T-helper 1 cell treated with Interleukin-12 subunit alpha and Interleukin-12 subunit beta and Interleukin-4 antibody, amounts not matched to agents 30 ng/mL and 1 ng/mL, for 36 hours (primary cell): Measurements from ENCODE around the gene JUNB. TPM values are rescaled to one million over a fixed set of nuclear protein-coding genes. Genes with fewer than 3 reads are reported as not detected.

ENCODE experiments used
- intact Hi-C: fragments of 100-400 bp; cut with micrococcal nuclease; formaldehyde crosslinking; loops from one replicate; pipeline ENCODE4 v1.15.1; 2024
- total RNA-seq: library from RNA; stranded (reverse); gene quantifications from 2 replicates; pipeline ENCODE4 v1.2.3, GENCODE V29; 2022

Gene JUNB
- total RNA-seq, 1 donor from 2014 or later, result 316 TPM

DNA sequence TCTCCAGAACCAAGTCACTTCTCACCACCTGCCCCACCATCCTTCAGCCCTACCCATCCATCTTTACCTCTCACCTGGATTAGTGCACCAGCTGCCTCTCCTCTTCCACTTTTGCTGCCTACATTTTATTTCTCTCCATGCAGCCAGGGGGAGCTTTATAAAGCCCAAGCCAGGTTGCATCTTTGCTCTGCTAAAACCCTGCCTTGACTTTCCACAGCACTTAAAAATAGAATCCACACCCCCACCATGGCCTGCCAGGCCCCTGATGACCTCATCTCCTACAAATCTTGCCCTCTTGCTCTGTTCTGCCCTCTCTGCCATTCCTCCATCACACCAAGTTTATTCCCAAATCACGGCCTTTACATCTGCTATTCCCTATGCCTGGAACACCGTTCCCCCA is 17.7 kb upstream of the JUNB start:
- intact Hi-C loops, result no loop called here

DNA sequence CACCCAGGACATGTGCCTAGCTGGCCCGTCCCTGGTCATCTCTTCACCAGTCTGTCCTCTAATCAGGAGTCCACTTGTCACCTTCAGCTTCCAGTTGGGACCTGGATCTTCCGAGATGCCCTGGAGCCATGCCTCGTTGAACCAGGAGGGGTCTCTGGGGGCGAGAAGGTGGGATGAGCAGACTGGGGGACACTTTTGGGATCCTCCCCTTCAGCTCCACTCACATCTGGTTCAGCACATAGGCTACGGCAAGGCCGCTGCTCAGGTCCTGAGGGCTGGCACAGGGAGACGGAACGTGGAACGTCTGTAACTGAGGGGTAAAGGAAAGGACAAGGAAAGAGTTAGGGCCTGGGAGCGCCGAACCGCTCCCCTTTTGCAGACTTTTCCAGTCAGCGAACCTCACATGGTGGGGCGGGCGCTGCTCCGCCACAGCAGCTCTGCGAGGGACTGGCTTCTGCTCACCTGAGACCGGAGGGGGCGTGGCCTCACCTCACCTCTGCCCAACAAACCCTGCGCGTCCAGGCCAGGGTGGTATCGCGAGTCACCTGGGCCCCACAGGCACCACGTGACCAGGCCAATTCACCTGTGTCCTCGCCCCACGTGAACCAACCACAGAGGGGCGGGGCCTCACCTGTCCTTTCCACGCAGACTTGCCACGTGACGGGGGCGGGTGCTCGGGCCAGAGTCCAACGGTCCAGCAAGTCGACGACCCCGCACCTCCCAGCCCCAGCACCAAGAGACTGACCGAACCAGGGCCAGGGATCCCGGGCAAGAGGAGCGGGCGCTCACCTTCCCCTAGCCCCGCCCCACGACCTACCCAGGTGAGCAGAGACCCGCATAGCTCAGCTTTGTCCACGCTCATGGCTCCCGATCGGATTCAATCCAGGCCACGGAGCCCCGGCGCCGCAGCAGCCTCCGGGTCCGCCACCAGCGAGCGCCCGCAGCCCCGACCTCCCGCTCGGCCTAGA is 16.4 kb upstream of the JUNB start, which contains the start of gene HOOK2:
HOOK2 (minus strand) TSS at position 965 of the 968 bp plus-strand sequence; CDS start at position 862, 103 bp downstream.
- intact Hi-C loops, result loop anchor here (1.0 to 2.0 kb wide), 5 partner anchors 14 to 116 kb away; partner anchors contain the start of genes GCDH, GET3 and RNASEH2A

DNA sequence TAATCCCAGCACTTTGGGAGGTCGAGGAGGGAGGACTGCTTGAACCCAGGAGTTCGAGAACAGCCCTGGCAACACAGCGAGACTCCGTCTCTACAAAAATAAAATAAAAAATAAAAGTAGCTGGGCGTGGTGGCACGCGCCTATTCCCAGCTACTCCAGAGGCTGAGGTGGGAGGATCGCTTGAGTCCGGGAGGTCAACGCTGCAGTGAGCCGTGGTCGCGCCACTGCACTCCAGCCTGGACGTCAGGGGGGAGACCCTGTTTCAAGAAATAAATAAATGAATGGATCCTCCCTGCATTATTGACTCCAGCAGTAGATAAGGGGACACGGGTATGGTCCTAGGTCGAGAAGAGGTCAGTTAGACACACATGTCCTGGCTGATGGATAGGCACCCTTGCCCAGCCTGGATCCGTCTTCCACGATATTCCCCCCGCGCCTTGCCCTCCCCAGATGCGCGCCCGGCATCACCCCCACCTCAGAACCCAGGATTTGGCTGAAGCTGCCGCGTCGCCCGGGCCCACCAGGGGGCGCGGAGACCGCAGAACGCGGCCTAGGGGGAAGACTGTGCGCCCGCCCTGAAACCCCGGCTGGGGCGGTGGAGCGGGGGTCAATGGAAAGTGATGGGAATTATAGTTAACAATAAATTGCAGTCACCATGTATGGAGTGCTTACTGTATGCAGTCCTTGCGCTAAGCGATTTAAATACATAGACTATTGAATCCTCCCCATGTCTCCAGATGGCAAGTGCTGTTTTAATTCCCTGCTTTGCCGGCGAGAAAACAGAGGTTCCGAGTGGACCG is 13.9 kb upstream of the JUNB start:
- intact Hi-C loops, result loop anchor here (1.0 kb wide), 2 partner anchors 12 to 19 kb away; no protein-coding TSS in a partner anchor

DNA sequence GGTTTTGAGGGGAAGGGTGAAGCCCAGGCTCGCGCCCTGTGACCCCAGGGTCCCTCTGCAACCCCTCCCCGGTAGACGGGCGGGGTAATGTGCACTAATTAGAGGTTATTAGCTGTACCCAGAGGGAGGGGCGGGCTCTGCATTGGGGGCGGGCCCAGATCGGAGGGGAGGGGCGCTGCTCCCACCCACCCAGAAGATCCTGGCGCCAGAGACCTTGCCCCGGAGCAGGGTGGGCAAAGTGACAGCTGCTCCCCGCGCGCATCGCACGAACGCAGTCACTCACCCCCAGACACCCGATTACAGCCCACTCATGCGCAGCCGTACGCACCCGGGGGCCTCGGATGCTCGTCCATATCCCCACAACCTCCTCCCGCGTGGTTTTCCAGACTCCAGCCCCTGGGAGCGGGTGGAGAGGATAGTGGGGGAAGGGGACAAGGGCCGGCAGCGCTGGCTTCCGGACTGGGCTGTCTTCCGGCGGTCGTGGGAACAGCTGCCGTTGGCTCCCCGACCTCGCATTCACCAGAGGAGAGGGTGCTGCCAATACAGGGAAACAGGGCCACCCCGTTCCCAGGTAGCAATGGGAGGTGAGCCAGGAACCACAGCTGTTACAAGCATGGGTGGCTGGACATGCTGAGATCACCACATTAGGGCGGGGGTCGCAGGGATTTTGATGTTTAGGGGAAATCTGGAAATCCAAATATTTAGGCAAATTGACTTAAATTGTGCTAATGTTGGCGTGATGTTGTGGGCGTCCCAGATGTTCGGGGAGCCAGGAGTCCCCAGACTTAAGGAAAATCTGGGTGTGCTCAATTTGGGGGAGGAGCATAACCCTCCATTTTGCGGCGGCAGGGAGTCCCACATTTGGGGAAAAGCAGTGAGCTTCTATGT is 13.0 kb upstream of the JUNB start:
- intact Hi-C loops, result loop anchor here (1.0 kb wide), 1 partner anchor 11 kb away; no protein-coding TSS in a partner anchor

DNA sequence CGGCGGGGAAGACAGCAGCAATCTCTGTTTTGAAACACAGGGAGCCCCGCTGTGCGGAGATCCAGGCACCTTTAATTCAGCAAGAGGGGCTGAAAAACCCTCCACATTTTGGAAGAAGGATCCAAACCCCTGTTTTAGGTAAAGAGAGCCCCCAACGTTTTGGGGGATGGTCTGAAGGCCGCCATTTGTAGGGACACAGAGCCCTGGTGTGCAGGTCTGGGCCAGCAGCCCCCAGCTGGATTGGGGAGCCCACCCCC is 12.5 kb upstream of the JUNB start:
- intact Hi-C loops, result loop anchor here (1.0 kb wide), 1 partner anchor 10 kb away; no protein-coding TSS in a partner anchor

DNA sequence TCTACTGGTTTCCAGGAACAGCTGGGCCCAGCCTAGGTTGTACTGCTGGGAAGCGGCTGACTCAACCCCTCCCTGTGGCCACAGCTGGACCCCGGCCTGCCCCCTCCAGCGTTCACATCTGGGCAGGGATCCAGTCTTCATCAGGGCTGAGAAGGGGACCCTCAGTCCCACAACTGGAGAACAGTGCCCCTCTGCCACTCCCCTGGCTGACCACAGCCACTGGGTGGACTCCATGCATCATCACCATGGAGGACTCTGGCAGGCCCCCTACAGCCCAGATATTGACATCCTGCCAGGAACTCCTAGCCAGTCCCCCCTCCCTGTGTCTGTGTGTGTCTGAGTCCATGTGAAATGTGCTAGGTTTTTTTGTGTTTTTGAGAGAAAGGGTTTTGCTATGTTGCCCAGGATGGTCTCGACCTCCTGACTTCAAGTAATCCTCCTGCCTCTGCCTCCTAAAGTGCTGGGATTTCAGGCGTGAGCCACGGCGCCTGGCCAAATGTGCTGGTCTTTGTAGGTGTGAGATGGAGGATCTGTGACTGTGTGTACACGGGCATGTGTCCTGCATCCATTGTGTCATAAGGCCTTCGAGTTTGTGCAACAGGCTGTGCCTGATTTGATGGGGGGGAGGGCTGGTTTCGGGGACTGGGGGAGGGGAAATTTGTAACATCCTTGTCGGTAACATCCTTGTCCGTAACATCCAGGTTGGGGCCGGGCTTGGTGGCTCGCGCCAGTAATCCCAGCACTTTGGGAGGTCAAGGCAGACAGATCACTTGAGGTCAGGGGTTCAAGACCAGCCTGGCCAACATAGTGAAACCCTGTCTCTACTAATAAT is 11.9 kb upstream of the JUNB start:
- intact Hi-C loops, result no loop called here

DNA sequence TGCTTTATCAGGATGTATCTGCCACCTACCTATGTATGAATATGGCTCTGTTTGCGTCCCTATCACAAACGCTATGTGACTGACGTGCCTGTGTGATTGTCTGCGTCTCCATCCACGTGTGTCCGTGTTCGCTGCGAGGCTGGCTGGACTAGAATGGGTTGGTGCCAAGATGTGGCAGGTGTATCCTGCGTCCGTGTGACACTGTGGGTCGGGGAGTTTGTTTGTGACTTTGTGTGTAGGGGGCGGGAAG is 9.2 kb upstream of the JUNB start:
- intact Hi-C loops, result loop anchor here (1.0 to 10.0 kb wide), 2 partner anchors 9 to 1743 kb away; partner anchors contain the start of genes JUNB and TECR

DNA sequence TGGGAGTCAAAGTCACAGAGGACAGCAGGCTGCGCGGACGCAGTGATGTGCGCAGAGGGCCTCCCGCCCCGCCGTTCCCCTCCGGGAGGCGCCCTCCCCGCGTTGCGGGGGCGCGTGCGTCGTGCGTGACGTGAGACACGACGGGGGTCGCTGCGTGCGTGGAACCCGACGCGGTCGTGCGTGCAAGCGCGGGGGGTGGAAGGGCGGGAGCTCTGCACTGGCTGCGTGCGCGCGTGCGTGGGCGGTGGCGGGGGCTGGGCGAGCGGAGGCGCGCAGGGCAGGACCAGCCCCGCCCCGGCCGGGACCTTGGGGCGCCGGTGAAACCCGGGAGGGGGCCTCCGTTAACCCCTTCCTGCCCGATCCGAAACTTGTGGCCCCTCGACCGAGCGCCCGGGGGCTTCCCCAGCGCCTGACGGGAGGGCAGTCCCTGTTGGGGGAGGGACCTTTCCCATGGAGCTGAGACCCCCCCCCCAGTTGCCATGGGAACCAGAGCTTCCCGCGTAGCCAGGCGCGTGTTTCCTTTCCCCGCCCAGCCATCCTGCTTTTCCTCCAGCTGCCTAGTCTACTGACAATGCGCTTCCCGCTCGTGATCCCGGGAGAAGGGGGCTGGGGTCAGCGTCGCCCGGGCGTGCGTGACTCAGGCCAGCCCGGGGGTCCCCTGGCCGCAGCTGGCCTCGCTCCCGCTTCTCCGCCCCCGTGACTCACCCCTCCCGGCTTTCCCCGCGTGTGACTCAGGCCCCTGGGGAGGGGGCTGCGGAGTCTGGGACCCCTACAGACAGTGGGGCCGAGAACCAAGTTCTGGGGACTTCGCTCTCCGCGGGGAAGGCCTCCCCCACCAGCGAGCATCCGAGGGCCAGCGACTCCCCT is 8.6 kb upstream of the JUNB start:
- intact Hi-C loops, result loop anchor here (1.0 to 10.0 kb wide), 2 partner anchors 9 to 1742 kb away; partner anchors contain the start of genes JUNB and TECR

DNA sequence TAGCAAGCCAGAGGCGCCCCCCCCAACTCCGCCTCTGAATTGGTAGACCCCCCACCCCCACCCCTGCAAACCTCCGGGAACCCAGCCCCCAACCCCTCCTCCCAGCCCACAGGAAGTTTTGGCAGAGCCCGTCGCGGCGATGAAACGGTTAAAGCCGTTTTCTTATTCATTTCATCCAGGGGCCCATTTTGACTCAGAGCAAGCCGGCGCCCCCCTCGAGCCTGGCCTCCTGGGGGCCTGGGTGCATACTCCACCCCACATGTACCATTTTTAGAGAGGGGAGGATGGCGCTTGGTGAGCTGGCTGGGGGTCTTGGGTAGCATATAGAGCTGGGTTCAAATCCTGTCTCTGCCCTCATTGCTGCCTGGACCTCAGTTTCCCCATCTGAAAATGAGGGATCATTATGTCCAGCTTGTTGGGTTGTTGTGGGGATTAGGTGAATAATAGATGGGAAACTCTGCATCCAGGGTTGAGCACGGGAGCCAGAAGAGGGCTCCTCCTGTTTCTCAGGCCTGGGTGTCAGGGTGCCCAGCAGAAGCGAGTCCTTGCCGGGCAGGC is 7.9 kb upstream of the JUNB start:
- intact Hi-C loops, result loop anchor here (10.0 kb wide), 1 partner anchor 1741 kb away; the partner anchor contains the start of gene TECR

DNA sequence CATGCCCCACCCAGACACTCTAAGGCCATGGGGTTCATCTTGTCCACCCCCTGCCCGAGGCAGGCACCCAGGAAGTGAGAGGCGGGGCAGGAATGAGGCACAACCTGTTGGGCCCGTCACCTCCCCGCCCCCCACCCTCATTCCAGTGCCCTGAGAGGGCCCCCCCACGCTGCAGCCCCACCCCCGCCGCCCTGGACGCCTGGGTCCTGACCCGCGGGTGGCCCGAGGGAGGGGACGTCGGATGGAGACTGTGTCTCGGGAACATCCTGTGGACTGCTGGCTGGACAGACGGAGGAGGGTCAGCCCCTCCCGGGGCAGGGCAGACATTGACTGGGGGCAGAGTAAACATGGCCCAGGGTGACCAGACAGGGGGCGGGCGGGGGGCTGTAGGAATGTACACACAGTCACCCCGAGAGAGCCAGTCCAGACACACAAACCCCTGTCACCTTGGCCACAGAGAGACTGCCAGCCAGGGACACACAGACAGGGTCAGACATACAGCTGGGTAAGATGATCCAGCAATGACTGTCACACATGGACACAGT is 7.4 kb upstream of the JUNB start:
- intact Hi-C loops, result loop anchor here (10.0 kb wide), 1 partner anchor 1741 kb away; the partner anchor contains the start of gene TECR

DNA sequence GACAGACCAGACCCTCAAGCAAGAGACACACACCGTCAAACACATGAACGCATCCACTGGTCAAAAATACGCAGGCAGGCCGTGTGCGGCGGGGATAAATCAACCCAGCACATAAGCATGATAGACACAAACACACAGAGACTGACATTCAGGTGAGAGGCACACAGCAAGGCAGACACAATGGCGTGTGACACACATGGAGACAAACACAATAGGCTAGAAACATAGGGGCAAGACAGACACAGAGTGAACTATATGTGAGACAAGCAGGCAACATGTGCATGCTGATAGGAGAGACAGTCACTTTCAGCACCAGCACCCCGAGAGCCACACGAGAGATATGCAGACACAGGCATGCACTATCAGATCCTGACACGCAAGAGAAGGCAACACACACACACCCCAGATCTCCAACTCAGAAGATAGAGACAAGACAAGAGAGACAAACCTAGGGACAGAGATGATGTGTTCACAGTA is 6.9 kb upstream of the JUNB start:
- intact Hi-C loops, result loop anchor here (10.0 kb wide), 1 partner anchor 1740 kb away; the partner anchor contains the start of gene TECR

DNA sequence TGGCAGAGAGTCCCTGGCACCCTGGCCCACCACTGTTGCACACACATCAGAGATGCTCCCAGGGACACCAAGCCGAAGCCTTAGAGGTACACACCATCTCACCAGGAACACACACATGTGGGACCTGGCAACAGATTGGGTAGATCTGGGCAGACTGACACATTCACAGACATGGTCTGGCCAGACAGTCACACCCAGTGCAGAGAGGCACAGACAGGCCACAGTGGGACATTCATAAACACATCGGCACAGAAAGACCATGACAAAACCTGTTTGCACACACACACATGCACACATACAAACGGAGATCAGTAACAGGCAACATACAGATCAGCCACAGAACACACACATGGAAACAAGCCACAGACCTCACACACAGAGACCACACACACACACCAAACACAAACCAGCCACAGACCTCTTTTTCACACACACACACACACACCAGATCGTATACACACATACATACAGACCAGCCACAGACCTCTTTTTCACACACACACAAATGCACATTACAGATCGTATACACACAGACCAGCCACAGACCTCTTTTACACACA is 6.3 kb upstream of the JUNB start:
- intact Hi-C loops, result loop anchor here (10.0 kb wide), 1 partner anchor 1740 kb away; the partner anchor contains the start of gene TECR

DNA sequence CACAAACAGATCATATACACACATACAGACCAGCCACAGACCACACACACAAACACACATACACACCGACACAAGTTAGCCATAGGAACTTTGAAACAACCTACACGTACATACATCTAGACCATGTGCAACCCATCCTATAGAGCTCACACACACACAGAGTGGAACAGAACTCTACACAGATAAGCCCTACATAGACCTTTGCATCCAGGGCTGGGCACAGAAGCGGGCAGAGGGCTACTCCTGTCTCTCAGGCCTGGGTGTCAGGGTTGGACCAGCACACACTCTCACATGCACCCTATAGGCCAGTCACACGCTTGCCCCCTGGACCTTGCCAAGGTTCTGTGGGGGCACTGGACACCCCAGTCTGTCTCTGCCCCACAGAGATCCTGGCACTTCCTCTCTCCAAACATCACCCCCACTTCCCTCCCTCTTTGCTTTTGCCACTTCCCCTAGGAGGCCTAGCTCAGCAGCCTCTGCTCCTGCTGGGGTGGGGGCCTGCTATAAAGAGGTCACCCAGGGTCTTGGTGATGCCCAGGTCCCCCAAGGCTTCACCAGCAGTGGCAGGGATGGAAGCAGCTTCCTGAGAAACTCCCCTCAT is 5.8 kb upstream of the JUNB start:
- intact Hi-C loops, result loop anchor here (10.0 kb wide), 1 partner anchor 1739 kb away; the partner anchor contains the start of gene TECR

DNA sequence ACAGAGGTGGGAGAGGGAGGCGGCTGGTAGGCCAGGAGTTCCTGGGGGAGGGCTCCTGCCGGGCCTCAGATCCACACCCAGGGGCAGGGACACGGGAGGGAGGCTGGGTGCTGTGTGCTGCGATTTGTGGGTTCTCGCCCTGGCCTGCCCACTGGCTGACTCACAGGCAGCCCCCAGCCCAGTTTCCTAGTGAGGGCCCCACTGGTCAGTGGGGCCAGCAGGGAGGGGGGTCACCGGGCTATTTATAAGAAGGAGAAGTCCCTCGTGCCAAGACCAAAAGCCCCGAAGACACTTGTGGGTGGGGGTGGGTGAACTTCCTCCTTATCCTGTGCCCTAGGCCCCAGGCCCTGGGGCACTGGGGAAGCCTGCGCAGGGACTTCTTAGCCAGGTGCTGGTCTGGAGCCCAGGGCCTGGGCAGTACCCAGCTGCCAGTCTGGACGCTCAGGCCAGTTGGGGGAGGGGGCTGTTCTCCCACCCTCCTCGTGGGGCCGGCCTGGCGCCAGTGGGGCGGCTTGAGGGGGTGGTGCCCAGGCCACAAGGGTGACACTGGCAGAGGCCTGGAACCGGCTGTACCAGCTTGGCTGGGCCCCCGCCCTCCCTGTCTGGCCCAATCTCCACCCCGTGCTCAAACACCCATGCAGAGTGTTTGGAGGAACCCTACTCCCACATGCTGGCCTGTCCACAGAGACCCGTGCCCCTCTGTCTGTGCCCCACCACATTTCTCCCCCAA is 5.0 kb upstream of the JUNB start:
- intact Hi-C loops, result loop anchor here (10.0 kb wide), 1 partner anchor 1738 kb away; the partner anchor contains the start of gene TECR

DNA sequence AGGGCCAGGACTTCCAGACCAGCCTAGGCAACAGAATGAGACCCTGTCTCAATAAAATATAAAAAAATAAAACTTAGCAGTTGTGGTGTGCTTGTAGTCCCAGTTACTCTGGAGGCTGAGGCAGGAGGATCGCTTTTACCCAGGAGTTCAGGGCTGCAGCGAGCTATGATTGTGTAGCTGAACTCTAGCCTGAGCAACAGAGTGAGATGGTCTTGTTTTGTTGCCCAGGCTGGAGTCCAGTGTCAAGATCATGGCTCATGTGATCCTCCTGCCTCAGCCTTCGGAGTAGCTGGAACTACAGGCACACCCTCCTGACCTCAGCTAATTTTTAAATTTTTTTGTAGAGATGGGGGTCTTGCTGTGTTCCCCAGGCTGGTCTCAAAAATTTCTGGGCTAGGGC is 4.3 kb upstream of the JUNB start:
- intact Hi-C loops, result loop anchor here (10.0 kb wide), 1 partner anchor 1738 kb away; the partner anchor contains the start of gene TECR

DNA sequence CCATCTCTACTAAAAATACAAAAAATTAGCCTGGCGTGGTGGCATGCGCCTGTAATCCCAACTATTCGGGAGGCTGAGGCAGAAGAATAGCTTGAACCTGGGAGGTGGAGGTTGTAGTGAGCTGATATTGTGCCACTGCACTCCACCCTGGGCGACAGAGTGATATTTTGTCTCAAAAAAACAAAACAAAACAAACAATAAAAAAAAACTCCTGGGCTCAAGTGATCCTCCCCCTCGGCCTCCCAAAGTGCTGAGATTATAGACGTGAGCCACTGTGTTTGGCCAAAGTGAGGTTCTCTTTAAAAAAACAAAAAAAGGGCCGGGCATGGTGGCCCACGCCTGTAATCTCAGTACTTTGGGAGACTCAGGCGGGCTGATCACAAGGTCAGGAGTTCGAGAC is 3.8 kb upstream of the JUNB start:
- intact Hi-C loops, result loop anchor here (10.0 kb wide), 1 partner anchor 1737 kb away; the partner anchor contains the start of gene TECR
